ENCODE results near the gene UPP2.

The UPP2 gene

GRCh38 chr2:158142568-158143332 is 41.1 kb downstream of the UPP2 start:
- no peak for DNase-seq

DNA sequence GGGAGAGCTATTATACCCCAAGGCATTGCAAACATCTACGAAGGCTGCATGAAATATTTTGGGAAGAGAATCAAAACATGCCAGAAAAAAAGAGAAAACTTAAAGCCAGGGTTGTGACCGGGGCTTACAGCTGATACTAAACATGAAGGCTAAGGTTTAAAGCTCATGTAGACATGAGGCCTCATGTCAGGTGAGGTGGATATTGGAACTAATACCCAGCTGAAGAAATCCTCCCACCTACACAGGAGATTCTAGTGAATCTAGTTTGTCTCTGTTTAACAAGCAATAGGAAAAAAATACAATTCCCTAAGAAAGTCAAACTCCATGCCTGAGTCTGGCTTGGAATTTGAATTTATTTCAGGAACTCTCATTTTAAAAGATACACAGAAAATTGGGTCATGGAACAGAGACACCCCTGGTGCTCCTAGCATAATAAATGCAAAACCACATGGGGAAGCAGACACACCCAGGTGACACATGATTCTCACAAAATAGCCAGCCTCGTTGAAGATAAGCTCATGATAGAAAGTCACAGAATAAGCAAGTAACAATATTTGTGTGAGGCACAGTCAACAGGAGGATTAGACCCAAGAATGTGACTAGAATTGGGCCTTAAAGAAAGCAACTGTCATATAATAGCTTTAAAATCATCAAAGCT is 42.2 kb downstream of the UPP2 start:
- no peak for DNase-seq

- DNase-seq = no peak
Measured at GRCh38 chr2:158144914-158145625, 43.4 kb downstream of the UPP2 start.

- DNase-seq = no peak
Measured at GRCh38 chr2:158153270-158154015, 51.8 kb downstream of the UPP2 start.

DNA sequence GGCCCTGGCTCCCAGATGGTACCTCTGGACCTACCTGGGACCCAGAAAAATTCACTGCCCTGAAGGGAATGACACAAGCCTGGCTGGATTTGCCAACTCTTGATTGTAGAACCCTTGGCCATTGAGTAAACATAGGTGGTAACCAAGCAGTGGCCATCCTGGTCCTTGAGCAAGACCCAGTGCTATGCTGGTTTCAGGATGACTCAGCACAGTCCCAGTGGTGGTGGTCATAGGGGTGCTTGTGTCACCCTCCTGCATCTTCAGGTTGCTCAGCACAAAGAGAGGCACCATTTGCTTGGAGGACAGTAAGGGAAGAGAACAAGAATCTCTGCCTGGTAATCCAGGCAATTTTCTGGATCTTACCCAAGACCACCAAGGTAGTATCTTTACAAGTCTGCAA is 52.9 kb downstream of the UPP2 start:
- no peak for DNase-seq

- DNase-seq = no peak
Measured at GRCh38 chr2:158172719-158173118, 71.0 kb downstream of the UPP2 start.

GRCh38 chr2:158174495-158174894 is 72.8 kb downstream of the UPP2 start:
- no peak for DNase-seq

GRCh38 chr2:158174956-158175355 is 73.3 kb downstream of the UPP2 start:
- no peak for DNase-seq

GRCh38 chr2:158178646-158179045 is 77.0 kb downstream of the UPP2 start:
- DNase-seq = no peak

DNA sequence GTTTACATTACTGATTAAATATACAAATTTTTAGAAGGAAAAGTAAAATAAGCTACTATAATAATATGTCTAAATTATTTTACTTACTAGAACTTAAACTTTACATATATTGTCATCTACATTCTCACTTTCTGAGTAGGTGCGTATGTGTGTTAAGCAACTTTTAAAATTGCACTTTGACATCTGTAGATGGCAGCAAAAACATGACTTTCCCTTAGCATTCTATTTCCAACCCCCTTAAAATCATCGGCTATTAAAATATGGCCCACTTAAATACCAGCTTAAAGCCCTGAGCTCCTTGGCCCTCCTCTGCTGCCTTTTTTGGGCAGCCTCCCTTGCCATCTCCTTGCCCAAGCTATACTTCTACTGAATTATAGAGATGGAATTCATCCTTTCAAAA is 78.0 kb downstream of the UPP2 start:
- DNase-seq = no peak

GRCh38 chr2:158181171-158181570 is 79.5 kb downstream of the UPP2 start:
- no peak for DNase-seq

GRCh38 chr2:158182676-158183295 is 81.1 kb downstream of the UPP2 start:
- no peak for DNase-seq

DNA sequence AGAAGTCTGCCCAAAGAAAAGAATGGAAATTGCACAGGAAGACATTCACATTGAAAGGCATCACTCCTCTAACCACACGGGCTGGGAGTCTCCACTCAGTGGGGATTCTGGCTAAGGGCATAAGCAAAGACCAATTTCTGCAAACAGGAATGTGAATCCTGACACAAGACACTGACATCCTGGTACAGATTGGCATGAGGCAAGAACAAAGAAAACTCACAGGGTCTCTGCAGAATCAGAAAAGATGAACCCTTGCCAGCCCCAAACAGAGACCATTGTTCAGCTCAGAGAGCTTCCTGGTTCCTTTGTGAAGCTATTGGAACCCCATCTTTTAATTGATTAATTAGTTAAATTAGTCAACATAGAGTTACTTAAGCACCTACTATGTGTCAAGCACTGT is 82.3 kb downstream of the UPP2 start:
- DNase-seq = no peak

DNA sequence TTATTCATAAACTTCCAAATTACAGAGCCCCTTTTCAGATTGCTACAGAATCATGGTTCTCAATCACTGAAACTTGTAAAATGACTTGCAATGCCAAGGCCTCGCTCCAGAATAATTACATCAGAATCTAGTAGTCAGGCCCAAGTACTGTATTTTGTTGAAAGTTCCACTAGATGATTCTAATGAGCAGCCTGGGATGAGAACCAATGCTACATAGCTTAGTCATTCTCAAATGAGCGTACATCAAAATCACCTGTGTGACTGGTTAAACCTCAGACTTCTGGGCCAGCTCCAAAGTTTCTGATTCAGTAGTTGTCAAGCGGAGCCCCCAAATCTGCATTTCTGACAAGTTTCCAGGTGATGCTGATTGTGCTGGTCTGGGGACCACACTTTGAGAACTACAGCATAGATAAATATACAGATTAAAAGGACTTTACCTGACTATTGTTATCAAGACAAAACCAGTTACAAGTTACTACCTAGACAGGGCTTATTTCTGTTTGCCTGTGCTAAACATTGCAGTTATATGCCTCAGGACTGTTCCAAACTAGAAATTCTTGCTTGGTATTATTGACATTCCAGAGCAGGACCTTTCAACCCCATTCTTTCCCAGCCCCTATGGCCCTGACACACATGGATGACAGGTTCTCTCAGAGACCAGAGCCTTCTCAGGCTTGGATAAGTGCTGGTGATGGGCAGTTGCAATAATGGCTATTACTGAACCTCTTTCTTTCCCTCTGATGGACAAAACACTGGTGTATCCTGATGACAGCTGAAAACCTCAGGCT is 83.1 kb downstream of the UPP2 start:
- DNase-seq = no peak

Measured in activated T-cell treated with anti-CD3 and anti-CD28 coated beads, Interleukin-2, amount 50 U/mL, for 1 hour (primary cell).